Activated CD8-positive, alpha-beta T cell treated with anti-CD3 and anti-CD28 coated beads for 36 hours (primary cell): ENCODE results near the gene UBE2C. TPM values are rescaled to one million over a fixed set of nuclear protein-coding genes. Genes with fewer than 3 reads are reported as not detected.

Experiments
- ATAC-seq: fragments of 200-7000 bp; cut with Tn5 transposase; one replicate; pipeline ENCODE4 v1.10.0; 2021; ENCODE audit warnings: mild to moderate bottlenecking, moderate library complexity
- CTCF ChIA-PET: fragments of 350-600 bp; sonication (Branson Sonifier 250); formaldehyde crosslinking; loops from one replicate; lab custom pipeline; 2021; ENCODE audit warnings: antibody characterized with exemption; lab: Charles Lee
- POLR2A ChIA-PET: fragments of 350-600 bp; sonication (Branson Sonifier 250); formaldehyde crosslinking; loops from one replicate; lab custom pipeline; 2021; ENCODE audit warnings: antibody characterized with exemption; lab: Charles Lee
- DNase-seq: peaks from one replicate; pipeline ENCODE4 v3.0.0-alpha.2; 2020
- H3K27ac Mint-ChIP-seq: one replicate; pipeline ENCODE4 v1.8.0; 2021; ENCODE audit warnings: mild to moderate bottlenecking, mixed read lengths
- H3K27me3 Mint-ChIP-seq: one replicate; pipeline ENCODE4 v1.8.0; 2021; ENCODE audit warnings: mixed read lengths
- H3K36me3 Mint-ChIP-seq: one replicate; pipeline ENCODE4 v1.8.0; 2021; ENCODE audit warnings: low read depth, mixed read lengths
- H3K4me1 Mint-ChIP-seq: one replicate; pipeline ENCODE4 v1.8.0; 2021; ENCODE audit warnings: low read depth, mixed read lengths
- H3K4me3 Mint-ChIP-seq: one replicate; pipeline ENCODE4 v1.8.0; 2021; ENCODE audit warnings: mild to moderate bottlenecking, moderate library complexity, mixed read lengths
- H3K9me3 Mint-ChIP-seq: one replicate; pipeline ENCODE4 v1.8.0; 2021; ENCODE audit warnings: mixed read lengths
- CTCF ChIP-seq: fragments of 200-600 bp; IDR thresholded peaks from one replicate; pipeline ENCODE4 v1.8.0; 2022; ENCODE audit warnings: antibody characterized with exemption, mild to moderate bottlenecking
- intact Hi-C: fragments of 100-400 bp; cut with micrococcal nuclease; formaldehyde crosslinking; loops from one replicate; pipeline ENCODE4 v1.10.0; 2022
- total RNA-seq, 2 experiments: library from RNA; stranded (reverse); gene quantifications; one replicate each; pipeline ENCODE4 v1.2.3, GENCODE V29; 2021

UBE2C gene
- total RNA-seq, 2 experiments from 2014 or later, result 149 to 151 TPM

DNA sequence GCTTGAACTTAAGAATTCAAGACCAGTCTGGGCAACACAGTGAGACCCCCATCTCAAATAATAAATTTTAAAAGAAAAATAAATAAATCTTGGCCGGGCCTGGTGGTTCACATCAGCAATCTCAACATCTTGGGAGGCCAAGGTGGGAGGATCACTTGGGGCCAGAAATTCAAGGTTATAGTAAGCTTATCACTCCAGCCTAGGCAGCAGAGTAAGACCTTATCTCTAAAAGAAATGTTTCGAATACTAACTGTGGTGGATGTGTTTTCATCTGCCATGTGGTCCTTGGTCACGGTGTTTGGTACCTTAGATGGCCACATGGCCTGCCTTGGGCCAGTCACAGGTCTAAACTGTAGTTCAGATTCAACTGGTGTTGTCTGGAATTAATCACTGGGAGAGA is 5.8 kb downstream of the UBE2C start:
- no peak overlapping the region for H3K4me3 Mint-ChIP-seq
- H3K4me1 Mint-ChIP-seq, result peaks cover 6% of the 10 kb centered on the region
- peaks cover 13% of the 10 kb centered on the region for H3K27me3 Mint-ChIP-seq
- ATAC-seq (no peak), DNase-seq (no peak)
- TF ChIP-seq CTCF, result no peak
- ChIA-PET POLR2A (interaction anchor here (1.1 kb wide), 1 partner anchor 60 kb away, joined by 3 read pairs; no protein-coding TSS in a partner anchor), CTCF (interaction anchor here (3.0 kb wide), 1 partner anchor 19 kb away, joined by 10 read pairs; no protein-coding TSS in a partner anchor)
- intact Hi-C loops, result no loop called here
- peaks cover 21% of the 10 kb centered on the region for H3K36me3 Mint-ChIP-seq
- H3K9me3 Mint-ChIP-seq, result no peaks in the 10 kb centered on the region
- no peak overlapping the region for H3K27ac Mint-ChIP-seq

DNA sequence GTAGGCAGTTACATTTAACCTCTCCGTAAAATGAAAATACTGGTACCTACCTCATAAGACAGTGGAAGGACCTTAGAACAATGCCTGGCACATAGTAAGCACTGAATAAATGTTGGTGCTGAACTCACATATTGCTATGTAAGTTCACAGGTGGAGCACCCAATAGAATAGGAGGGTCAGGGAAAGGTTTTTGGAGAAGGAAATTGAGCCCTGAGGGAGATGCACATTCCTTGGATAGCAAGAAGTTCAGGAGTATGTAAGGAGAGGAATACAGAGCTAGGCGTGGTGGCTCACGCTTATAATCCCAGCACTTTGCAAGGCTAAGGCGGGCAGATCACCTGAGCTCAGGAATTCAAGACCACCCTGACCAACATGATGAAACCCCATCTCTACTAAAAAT is 7.0 kb downstream of the UBE2C start:
- Mint-ChIP-seq H3K36me3 (peaks cover 13% of the 10 kb centered on the region), H3K4me1 (peaks cover 12% of the 10 kb centered on the region), H3K27me3 (peaks cover 24% of the 10 kb centered on the region), H3K4me3 (no peak overlapping the region), H3K9me3 (no peaks in the 10 kb centered on the region), H3K27ac (no peak overlapping the region)
- no peak for TF ChIP-seq CTCF
- POLR2A ChIA-PET, result no interaction called here
- CTCF ChIA-PET, result interaction anchor here (1.1 to 3.0 kb wide), 2 partner anchors 21 to 37 kb away, joined by 3 to 10 read pairs; no protein-coding TSS in a partner anchor
- no peak for ATAC-seq
- no peak for DNase-seq
- intact Hi-C loops, result no loop called here

GRCh38 chr20:45821947-45822346 is 9.5 kb downstream of the UBE2C start:
- Mint-ChIP-seq H3K36me3 (peaks cover under 1% of the 10 kb centered on the region), H3K4me1 (peaks cover 12% of the 10 kb centered on the region), H3K27me3 (peaks cover 27% of the 10 kb centered on the region), H3K4me3 (no peak overlapping the region), H3K27ac (no peak overlapping the region), H3K9me3 (no peaks in the 10 kb centered on the region)
- TF ChIP-seq CTCF, result no peak
- ATAC-seq (no peak), DNase-seq (no peak)
- POLR2A ChIA-PET, result interaction anchor here (1.0 to 3.0 kb wide), 3 partner anchors 8 to 115 kb away, joined by 3 to 17 read pairs (median 4); partner anchors contain the start of genes PLTP and UBE2C
- CTCF ChIA-PET, result interaction anchor here (1.1 to 2.2 kb wide), 3 partner anchors 10 to 148 kb away, joined by 3 to 13 read pairs (median 9); partner anchors contain the start of gene UBE2C
- intact Hi-C loops, result loop anchor here (10.0 kb wide), 1 partner anchor 113 kb away; the partner anchor contains the start of gene PCIF1

- peaks cover 27% of the 10 kb centered on the region for H3K27me3 Mint-ChIP-seq
- intact Hi-C loops, result loop anchor here (10.0 kb wide), 1 partner anchor 112 kb away; the partner anchor contains the start of gene PCIF1
- no peak for ATAC-seq
- no peaks in the 10 kb centered on the region for H3K36me3 Mint-ChIP-seq
- H3K27ac Mint-ChIP-seq, result no peak overlapping the region
- DNase-seq, result no peak
- ChIA-PET CTCF (interaction anchor here (1.1 to 3.0 kb wide), 4 partner anchors 10 to 147 kb away, joined by 3 to 13 read pairs (median 8); partner anchors contain the start of gene UBE2C), POLR2A (interaction anchor here (1.0 to 3.0 kb wide), 3 partner anchors 9 to 114 kb away, joined by 3 to 17 read pairs (median 4); partner anchors contain the start of genes PLTP and UBE2C)
- H3K9me3 Mint-ChIP-seq, result no peaks in the 10 kb centered on the region
- H3K4me3 Mint-ChIP-seq, result no peak overlapping the region
- no peak for TF ChIP-seq CTCF
- H3K4me1 Mint-ChIP-seq, result peaks cover 12% of the 10 kb centered on the region
Observed at GRCh38 chr20:45822857-45823256, 10.4 kb downstream of the UBE2C start.
